HG02571 (cell line): ENCODE results near the gene CR1L.
"Not testable (repeated sequence)": the region's sequence is repeated elsewhere in the genome, so short reads cannot be mapped to it uniquely, and the experiment has no call there.

Experiments
- ATAC-seq: cut with Tn5 transposase; IDR thresholded peaks from one replicate; pipeline ENCODE4 v1.9.1; 2021; ENCODE audit warnings: mild to moderate bottlenecking, moderate library complexity; ENCODE audit not compliant: unreplicated experiment

CR1L gene

DNA sequence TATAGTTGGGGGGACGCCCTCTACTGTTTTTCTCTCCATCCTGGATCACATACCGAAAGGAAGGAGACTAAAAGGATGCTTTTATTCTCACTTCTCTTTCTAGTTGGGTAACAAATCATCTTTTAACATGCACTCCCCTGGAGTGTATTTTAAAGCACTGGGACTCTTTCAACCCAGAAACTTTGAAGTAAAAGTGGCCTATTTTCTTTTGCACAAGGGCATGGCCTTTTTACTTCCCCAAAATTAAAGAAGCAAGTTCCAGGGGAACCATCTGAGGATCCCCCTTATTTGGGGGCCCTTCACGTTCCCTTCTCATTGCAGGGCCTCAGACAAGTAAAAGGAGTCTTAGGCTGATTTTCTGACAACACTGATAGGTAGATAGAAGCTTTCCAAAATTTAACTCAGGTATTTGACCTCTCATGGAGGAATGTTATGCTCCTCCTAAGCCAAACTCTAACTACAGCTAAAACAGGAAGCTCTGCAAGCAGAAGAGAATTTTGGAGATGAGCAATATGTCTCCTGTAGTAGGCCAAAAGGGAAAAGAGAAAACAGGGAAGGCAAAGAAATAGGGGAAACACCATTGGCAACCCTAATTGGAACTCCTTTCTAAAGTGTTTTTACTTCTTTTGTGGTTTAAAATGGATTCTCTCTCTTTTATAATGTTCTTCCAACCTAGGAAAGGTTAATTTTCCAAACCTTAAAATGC lies 98.1 kb downstream of the CR1L start:
- ATAC-seq, result no peak

DNA sequence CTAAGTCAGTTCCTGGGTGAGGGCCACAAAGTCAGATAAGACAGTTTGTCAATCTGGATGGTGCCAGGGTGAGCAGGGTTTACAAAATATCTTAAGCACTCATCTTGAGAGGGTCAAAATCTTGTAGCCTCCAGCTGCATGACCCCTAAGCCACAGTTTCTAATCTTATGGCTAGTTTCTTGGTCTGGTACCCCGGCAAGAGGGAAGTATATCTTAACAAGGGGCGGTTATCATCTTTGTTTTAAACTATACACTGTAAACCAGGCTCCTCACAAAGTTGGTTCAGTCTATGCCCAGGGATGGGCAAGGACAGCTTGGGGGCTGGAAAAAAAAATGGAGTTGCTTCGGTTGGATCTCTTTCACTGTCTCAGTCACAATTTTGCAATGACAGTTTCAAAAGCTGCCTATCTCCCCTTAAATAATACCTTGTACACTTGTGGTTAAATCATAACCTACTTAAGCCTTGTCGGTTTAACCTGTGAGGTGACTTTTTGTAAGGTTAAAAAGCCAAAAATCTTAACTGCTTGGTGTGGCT lies 99.1 kb downstream of the CR1L start:
- ATAC-seq, result no peak

DNA sequence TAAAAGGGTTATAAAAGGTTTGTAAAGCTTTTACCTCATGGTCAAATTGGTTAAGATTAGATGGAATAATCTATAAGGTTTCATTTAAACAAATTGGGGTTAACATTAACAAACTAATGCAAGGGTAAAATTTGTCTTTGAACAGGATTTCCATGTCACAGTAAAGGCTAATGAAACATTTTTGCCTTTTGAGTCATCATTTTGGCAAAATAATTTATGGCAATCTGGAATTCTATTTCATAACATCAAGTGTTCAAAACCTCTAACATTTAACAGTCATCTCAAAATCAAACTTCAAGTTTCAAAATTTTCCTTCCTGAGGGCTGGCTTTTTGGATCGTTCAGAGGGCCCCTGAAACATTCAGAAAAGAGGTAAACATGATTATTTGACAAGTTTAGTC lies 100.4 kb downstream of the CR1L start:
- no peak for ATAC-seq

DNA sequence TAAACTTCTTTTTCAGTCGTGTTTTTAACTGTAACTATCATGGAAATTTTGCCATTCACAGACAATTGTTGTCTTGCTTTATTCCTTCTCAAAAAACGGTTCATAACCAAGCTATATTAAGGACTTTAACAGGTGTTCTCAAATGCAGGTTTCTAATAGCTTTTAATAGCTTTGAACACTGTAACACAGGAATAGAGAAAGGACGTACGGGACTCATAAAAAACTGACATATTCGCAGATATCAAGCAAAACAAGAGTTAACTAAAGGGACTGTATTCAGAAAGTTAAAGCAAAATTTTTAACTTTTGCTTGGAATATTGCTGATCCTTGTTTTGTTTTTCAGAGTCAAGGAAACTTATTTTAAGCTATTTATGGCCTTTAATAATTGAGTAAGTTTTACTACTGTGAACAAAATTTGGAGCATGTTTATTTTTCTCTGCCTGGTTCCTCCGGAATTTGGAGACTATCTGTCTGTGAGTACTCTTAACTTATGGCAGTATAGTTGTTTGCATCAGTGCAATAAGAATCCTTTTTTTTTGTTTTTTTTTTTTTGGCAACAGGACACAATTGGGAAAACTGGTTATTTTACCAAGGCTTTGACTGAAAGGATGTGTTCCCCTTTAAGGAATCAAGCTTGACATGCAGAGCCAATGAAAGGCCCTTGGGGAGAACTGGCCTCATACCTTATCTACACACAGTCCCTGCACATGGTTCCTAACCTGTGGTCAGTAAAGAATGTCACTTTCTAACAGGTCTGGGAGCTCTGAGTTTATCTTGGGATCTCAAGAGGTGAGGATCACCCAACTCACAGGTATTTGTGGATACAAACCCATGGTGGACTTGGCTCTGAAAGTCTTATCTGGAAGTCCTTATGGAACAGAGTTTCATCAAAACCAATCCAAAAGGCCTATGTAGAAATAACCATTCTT lies 101.2 kb downstream of the CR1L start:
- ATAC-seq, result no peak

DNA sequence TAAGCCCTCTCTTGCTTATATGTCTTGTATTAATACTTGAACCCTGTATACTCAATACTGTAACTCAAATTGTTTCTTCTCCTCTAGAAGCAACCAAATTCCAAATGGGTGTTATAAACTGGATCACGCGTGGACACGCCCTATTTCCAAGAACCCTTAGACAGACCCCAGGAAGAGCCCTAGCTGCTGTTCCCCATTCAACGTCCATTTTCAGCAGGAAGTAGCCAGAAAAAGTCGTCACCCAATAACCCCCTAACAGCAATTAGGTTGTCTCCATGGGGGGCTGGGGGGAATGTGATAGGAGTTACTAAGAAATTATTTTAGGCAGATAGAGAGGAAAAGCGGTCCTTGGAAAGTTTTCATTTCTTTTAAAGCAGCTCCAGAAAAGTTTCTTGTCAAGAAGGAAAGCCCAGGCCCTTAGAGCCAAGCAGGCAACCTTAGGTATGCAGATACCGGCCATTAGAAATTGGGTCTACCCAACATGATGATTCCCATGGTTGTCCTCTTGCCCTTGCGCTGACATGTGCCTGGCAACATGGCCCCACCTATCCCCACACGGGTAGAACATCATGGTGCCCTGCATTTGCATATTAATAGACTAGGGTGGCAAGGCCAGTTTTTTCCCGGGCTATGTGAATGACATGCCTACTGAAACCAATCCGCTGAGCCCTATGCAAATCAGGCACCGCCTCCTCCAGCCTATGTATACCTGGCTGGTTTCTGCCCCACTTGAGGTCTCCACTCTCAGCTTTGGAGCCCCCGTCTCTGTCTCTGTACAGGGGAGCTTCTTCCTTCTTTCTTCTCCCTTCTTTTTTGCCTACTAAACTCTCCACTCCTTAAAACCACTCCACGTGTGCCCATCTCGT lies 102.9 kb downstream of the CR1L start:
- no peak for ATAC-seq

DNA sequence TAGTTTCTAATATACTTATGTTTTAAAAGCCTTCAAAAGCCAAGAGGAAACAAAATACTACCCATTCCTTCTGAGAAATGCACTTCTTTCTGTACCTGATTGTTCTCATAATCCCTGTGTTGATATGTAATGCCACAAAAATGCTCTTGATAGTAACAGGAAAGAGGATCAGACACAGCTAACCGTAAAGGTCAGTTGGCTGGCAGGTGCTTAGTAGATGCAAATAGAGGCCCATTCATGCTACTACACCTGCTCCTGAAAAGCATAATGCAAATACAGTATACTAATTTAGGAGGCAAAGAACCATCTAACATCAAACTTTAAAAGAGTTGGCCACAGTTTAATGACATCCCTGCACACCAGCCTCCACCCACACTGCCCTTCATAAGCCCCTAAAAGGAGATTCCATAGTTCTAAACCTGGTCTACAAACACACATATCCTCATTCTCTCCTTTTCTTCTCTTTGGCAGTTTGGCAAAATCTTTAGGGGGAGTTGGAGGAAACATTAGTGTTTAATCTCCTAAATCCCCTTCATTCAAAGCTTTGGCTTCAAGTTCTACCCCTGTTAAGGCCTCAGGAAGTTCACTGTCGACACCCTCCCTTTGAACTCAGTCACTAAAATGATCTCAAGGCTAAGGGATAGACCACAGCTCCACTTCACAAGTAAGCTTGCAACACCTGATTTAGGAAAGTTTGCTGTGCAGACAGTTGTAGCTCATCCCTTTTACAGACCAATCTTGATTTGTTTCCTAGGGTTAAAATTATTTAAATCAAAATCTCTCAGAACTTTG lies 104.0 kb downstream of the CR1L start:
- ATAC-seq, result no peak

DNA sequence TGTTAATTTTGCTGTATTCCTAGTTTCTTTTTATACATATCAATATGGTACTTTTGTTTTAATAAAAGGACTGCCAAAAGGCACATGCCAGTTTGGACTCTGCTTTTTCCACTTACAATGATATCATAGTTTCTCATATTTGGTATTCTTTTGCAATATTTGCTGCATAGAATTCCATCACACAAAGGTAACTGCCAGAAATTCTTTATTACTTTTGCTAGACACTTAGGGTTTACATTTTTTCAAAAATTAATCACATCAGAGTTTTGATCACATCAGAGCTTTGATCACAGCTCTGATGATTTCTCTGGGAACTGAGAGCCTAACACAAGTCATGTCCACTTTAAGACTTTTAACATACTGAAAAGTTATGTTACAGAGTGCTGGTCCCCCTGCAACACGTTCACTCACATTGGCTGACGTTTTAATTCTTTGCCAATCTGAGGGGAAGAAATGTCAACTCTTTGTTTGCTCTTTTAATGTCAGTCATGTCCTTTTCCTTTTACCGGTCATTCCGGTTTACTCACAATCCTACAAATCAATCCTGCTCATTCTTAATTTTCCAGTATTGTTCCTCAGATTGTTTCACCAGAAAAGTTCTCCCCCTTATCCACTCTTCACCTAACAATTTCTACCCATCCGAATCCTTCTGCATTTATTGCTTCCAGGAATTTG lies 105.8 kb downstream of the CR1L start:
- ATAC-seq, result no peak

DNA sequence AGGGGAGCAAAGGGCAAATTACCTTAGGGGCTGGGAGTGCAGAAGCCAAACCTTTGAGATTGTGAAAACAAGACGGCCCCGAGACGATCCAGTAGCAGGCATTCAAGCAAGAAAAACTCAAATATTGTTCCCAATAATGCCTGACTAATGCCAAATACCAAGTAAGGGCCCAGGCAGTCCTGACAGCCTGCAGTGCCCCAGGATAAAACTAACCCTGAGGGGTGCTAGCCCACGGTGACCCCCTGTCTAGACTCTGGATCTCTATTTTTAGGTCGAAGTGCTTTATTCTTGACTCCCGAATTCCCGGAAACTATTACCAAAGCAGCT lies 106.5 kb downstream of the CR1L start:
- ATAC-seq, result not testable (repeated sequence)

DNA sequence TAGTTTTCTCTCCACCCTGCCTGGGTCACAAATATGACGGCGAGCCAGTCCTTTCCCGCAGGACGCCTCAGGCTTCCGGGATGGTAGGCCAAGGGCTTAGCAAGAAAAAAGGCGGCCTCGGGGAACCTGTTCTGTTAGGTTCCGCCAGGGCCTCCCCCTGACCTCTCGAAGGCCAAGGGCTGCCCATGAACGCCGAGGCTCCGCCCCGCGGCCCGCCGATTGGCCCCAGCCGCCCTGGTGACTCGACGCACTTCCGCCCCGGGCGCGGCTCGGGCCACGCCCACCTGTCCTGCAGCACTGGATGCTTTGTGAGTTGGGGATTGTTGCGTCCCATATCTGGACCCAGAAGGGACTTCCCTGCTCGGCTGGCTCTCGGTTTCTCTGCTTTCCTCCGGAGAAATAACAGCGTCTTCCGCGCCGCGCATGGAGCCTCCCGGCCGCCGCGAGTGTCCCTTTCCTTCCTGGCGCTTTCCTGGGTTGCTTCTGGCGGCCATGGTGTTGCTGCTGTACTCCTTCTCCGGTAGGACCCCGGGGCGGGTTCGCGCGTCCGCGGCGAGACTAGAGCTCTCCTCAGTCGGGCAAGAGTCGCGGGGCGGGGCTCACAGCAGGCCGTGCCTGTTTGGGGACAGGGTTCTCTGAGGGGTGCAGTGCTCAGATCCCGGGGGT lies 107.0 kb downstream of the CR1L start, which contains the start of gene CD46:
CD46 (plus strand) TSS at position 265 of the 666 bp plus-strand sequence; CDS start at position 424, 159 bp downstream.
- peak; percentile 97 for ATAC-seq

DNA sequence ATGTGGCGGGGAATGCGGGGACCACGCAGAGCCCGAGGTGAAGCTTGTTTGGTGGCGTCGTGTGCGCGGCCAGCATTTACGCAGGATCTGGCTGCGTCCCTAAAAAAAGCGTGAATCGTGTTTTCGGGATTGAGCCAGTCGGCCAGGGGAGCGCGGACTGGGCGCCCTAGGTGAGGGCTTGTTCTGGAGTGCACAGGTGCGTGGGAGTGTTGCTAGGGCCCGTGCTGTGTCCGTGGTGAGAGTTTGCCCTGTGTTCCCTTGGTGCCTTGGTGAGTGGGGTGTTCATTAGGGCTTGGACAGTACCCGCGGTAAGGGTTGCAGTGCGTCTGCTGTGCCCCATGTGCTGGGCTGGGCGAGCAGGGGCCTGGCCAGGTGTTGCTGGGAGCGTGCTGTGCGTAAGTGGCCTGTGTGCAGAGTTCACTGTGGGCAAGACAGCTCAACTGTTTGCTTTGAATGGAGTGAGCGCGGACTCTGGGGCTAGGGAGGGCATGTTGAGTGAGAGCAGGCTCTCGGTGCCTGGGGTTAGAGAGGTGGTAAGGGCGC lies 107.6 kb downstream of the CR1L start:
- ATAC-seq, result peak; percentile 46

DNA sequence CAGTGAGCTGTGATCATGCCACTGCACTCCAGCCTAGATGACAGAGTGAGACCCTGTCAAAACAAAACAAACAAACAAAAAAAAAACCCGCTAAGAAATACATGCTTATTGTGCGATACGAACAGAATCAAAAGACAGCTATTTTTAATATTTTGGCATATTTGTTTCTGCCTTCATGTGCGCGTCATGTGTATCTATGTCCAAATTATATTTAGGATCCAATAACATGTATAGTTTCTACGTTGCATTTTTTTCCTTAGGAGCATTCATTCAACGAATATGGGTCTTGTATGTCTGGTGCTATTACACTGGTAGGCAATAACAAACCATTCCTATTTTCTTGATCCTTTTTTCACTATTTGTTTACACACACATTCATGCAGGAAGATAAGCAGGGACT lies 108.7 kb downstream of the CR1L start:
- no peak for ATAC-seq

DNA sequence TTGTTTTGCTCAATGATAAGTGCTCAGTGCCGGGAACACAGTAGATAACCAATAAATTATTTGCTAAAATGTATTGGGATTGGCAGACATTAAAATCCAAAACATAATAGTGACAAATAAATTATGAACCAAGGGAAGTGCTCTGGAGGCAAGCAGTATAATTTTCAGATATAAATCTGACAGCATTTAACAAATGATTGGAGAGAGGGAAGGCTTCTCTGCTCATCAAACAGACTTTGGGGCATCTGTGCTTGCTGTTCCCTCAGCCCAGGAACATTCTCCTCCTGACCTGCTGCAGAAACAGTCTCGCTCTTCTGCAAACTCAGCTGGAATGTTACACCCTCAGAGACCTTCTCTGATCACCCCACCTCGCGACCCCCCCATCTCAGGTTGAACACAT lies 109.1 kb downstream of the CR1L start:
- no peak for ATAC-seq

DNA sequence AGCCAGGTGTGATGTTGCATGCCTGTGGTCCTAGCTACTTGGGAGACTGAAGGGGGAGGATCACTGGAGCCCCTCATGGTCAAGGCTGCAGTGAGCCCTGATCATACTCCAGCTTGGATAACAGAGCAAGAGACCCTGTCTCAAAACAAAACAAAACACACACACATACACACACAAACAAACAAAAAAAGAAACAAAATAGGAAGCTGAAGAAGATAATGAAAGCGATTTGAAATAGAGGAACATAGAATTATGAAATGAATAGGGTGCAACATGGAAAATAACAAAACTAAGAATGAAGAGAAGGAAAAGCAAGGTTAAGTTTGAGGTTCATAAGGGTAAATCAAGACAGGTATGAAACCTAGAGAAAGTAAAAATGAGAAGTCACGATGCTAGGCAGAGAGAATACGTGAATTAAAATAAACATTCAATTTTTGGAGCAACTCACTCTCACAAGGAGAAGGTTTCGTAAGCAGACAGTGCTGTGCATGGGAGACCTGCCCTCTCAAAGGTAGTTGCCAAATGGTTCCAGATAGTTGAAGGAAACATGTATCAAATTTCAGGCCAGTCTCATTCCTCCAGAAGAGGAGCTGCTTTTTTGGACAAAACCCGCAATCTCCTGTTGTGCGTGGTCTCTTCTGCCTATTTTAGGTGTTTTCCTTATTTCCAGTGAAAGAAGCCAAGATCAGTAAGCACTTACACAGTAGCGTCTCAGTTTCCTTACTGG lies 110.2 kb downstream of the CR1L start:
- ATAC-seq, result no peak

DNA sequence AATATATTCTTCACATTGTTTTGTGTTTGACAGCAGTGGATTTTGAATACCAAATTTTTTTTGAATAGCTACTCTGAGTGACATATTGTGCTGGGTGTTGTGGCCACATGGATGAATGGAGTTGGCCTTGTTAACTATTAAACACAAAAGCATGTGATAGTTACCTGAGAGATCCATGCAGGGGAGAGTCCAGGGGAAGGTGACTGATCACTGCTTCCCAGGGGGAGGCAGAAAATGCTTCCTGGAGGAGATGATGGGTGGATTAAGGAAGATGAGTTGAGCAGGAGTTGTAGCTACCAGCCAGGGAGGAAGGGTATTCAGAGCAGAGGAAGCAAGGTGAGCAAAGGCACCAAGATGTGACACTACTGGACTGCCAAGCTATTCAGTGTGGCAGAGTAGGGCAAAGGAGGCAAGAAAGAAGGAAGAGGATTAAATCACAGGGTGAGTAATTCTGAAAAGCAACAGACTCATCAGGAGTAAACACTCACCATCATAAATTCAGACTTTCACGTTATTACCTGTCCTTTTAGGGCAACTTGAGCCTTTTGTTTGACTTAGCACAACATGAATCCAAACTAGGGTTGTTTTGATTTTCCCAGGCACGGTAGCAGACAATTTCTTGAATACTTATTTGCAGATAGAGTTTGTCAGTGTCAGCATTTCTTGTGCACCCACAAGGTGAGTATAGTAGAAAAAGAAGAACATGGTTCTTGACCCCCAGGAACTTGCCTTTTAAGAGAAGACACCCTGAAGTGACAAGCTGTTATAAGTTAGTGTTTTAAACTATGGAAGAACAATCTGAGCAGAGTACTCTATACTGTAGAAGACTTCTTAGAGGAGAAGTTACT lies 111.1 kb downstream of the CR1L start:
- ATAC-seq, result no peak

DNA sequence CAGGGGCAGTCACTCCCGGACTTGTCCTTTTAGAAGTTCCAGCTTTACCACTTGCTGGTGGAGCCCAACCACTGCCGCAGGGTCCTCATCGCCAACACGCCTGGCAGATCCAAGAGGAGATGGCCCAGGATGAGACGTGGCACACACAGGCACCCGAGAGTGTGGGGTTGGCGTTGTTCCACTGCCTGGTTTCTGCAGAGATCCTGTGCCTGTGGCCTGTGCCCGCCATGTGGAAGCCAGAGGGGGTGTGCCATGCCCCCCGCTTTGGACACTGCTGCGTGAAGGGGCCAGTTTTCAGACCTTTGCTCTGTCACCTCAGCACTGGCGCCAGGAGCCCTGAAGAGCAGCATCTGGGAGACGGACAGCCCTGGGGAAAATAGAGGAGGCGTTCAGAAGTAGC lies 117.7 kb downstream of the CR1L start:
- ATAC-seq, result no peak

DNA sequence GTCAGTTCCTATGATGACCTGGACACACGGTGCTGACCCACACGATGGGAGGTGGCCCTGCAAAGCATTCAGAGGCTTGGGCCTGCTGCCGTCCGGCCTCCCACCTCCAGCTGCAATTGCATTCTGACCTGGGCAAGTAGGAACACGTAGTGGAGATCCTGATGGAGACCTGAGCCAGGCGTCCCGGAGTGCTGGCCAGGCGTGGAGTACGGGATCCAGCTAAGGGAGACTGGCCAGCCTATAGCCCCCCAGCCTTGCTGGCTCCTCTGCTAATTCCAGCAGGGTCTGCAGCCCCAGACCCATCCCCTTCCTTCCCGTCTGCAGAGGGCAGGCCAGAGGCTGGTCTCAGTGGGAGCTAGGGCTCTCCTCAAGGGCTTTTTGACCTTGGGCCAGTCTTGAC lies 118.2 kb downstream of the CR1L start:
- no peak for ATAC-seq

DNA sequence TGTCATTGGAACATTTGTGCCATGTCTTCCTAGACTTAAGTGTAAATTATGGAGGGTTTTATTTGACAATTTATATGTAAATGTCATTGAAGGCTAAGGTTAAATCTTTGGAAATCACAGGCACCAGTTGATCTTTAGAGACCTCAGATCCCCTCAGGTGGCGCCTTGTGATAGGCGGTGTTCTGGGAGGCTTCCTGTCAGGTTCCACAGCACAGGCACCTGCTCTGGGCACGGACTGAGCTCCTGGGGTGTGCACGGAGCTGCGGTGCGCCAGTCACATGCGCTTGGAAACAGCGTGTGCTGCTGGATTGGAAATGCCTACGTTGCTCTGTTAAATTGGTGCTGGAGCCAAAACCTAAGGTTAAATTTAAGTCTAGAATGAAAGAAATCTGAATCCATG lies 119.0 kb downstream of the CR1L start:
- ATAC-seq, result no peak
